KMS-11 (cell line): Measurements from ENCODE around the gene CDC37.

ENCODE experiments used
- H2AFZ ChIP-seq: fragments of 200-600 bp; sonication (generic); 2 replicates; pipeline ENCODE4 v1.6.1; 2016; ENCODE audit warnings: antibody characterized with exemption, mixed run types, low read depth
- H3K27ac ChIP-seq: fragments of 200-600 bp; sonication (generic); 2 replicates; pipeline ENCODE4 v1.6.1; 2016; ENCODE audit warnings: mild to moderate bottlenecking, mixed run types
- H3K27me3 ChIP-seq: fragments of 200-600 bp; sonication (generic); 2 replicates; pipeline ENCODE4 v1.6.1; 2017; ENCODE audit warnings: mild to moderate bottlenecking, low read depth, mixed run types, moderate library complexity; ENCODE audit not compliant: insufficient read depth
- H3K36me3 ChIP-seq: fragments of 200-600 bp; sonication (generic); 2 replicates; pipeline ENCODE4 v1.6.1; 2017; ENCODE audit warnings: mild to moderate bottlenecking, mixed run types; ENCODE audit not compliant: insufficient read depth
- H3K4me1 ChIP-seq: fragments of 200-600 bp; sonication (generic); 2 replicates; pipeline ENCODE4 v1.6.1; 2016; ENCODE audit warnings: mild to moderate bottlenecking, low read depth, mixed run types; ENCODE audit not compliant: poor library complexity, severe bottlenecking
- H3K4me2 ChIP-seq: fragments of 200-600 bp; sonication (generic); 2 replicates; pipeline ENCODE4 v1.7.0; 2016; ENCODE audit warnings: mild to moderate bottlenecking, mixed run types
- H3K4me3 ChIP-seq: fragments of 200-600 bp; sonication (generic); IDR thresholded peaks from 2 replicates; pipeline ENCODE4 v1.6.1; 2017; ENCODE audit warnings: low read depth, low read length, mixed read lengths; ENCODE audit not compliant: insufficient read depth
- H3K79me2 ChIP-seq: fragments of 200-600 bp; sonication (generic); 2 replicates; pipeline ENCODE4 v1.6.1; 2016; ENCODE audit warnings: low read depth, mixed run types; ENCODE audit not compliant: insufficient read depth
- H3K9ac ChIP-seq: fragments of 200-600 bp; sonication (generic); 2 replicates; pipeline ENCODE4 v1.6.1; 2016; ENCODE audit warnings: mild to moderate bottlenecking, mixed run types
- H4K20me1 ChIP-seq: fragments of 200-600 bp; sonication (generic); 2 replicates; pipeline ENCODE4 v1.6.1; 2016; ENCODE audit warnings: mild to moderate bottlenecking, mixed run types; ENCODE audit not compliant: insufficient read depth
- TF ChIP-seq, protein P1 (sequence below): fragments of 200-600 bp; sonication (generic); conservative IDR thresholded peaks from 2 replicates; pipeline ENCODE4 v1.6.1; 2017; ENCODE audit warnings: low read depth, mild to moderate bottlenecking, antibody characterized with exemption, low read length, moderate library complexity, mixed read lengths

Gene CDC37

DNA sequence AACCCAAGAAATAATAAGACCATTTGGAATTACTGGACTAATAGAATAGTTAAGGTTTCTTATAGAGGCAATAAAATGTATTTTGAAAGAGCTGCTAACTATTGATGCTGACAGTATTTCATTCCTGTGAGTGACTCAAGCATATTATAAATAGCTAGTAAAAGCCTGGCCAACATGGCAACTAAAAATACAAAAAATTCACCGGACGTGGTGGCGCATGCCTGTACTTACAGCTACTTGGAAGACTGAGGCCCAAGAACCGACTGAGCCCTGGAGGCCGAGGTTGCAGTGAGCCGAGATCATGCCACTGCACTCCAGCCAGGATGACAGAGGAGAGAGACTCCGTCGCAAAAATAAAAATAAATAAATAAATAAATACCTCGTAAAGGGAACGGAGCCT is 58.6 kb downstream of the CDC37 start:
- TF ChIP-seq, protein P1, sequence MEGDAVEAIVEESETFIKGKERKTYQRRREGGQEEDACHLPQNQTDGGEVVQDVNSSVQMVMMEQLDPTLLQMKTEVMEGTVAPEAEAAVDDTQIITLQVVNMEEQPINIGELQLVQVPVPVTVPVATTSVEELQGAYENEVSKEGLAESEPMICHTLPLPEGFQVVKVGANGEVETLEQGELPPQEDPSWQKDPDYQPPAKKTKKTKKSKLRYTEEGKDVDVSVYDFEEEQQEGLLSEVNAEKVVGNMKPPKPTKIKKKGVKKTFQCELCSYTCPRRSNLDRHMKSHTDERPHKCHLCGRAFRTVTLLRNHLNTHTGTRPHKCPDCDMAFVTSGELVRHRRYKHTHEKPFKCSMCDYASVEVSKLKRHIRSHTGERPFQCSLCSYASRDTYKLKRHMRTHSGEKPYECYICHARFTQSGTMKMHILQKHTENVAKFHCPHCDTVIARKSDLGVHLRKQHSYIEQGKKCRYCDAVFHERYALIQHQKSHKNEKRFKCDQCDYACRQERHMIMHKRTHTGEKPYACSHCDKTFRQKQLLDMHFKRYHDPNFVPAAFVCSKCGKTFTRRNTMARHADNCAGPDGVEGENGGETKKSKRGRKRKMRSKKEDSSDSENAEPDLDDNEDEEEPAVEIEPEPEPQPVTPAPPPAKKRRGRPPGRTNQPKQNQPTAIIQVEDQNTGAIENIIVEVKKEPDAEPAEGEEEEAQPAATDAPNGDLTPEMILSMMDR, result no peak
- Histone ChIP-seq H3K27ac (no peak overlapping the region), H3K4me3 (no peak overlapping the region), H3K27me3 (no peaks in the 10 kb centered on the region), H3K9ac (no peak overlapping the region), H4K20me1 (no peaks in the 10 kb centered on the region), H3K79me2 (no peaks in the 10 kb centered on the region), H3K4me1 (no peaks in the 10 kb centered on the region), H3K4me2 (no peak overlapping the region), H3K36me3 (no peaks in the 10 kb centered on the region), H2AFZ (no peak overlapping the region)

DNA sequence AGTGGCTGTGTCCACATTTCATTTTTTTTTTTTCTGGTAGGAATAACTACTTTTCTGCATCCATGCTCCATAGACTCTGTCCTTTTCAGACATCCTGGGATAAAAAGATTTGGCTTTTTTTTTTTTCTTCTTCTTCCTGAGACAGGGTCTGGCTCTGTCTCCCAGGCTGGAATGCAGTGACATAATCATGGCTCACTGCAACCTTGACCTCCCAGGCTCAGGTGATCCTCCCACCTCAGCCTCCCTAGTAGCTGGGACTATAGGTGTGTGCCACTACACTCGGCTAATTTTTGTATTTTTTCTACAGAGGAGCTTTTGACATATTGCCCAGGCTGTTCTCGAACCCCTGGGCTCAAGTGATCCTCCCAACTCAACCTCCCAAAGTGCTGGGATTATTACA is 59.8 kb downstream of the CDC37 start:
- H3K27me3 ChIP-seq, result no peaks in the 10 kb centered on the region
- H3K9ac ChIP-seq, result no peak overlapping the region
- no peak overlapping the region for H3K4me3 ChIP-seq
- H3K36me3 ChIP-seq, result no peaks in the 10 kb centered on the region
- no peak overlapping the region for H3K4me2 ChIP-seq
- H3K4me1 ChIP-seq, result no peaks in the 10 kb centered on the region
- H3K27ac ChIP-seq, result no peak overlapping the region
- H2AFZ ChIP-seq, result no peak overlapping the region
- H3K79me2 ChIP-seq, result no peaks in the 10 kb centered on the region
- H4K20me1 ChIP-seq, result no peaks in the 10 kb centered on the region
- TF ChIP-seq, protein P1, result no peak
